Body of pancreas (tissue), 4 donors: ENCODE data around the gene C1orf198.

ENCODE experiments used
- POLR2A ChIP-seq, 3 donors: fragments of 450-650 bp; IDR thresholded peaks; one replicate each; pipeline ENCODE4 v1.6.1; 2016; ENCODE audit warnings: antibody characterized with exemption in 3 of 3, mild to moderate bottlenecking in 2 of 3
- TF ChIP-seq, protein P1 (sequence below), 7 experiments: fragments of 450-650 bp in 4 of 7; fragments of 200-600 bp in 3 of 7; sonication (generic) in 3 of 7; IDR thresholded peaks; one replicate each; pipeline ENCODE4 v1.5.1; 2016 to 2019; ENCODE audit warnings: antibody characterized with exemption in 7 of 7

DNA sequence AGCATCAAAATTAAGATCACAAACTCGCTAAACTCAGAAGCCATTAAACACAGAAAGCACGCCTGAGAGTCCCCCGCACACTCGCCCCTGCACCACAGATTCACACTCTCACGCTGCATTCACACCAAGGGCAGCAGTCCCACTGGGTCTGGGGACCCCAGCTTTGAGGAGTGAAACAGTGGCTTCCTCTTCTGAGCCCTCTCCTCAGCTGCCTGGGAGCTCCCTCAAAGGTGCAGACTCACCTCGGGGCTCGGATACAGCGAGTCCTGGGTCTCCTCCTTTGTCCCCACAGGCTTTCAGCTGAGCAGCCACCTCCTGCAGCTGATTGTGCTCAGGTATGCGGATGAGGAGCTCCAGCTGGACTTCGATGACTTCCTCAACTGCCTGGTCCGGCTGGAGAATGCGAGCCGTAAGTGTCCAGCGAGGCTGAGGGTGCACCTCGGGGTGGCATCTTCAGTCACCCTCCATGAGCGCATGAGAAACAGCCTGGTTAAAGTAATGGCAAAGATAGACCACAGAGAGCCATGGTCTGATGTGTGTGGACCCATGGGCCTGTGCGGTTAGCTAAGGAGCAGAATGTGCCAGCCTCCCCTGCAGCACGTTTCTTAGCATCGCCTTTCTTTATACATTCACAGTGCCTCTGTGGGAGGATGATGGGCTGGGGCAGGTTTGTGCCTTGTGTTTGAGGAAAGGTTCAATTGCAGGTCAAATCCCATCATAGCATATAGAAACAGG lies 73.3 kb downstream of the C1orf198 start:
- TF ChIP-seq, protein P1, sequence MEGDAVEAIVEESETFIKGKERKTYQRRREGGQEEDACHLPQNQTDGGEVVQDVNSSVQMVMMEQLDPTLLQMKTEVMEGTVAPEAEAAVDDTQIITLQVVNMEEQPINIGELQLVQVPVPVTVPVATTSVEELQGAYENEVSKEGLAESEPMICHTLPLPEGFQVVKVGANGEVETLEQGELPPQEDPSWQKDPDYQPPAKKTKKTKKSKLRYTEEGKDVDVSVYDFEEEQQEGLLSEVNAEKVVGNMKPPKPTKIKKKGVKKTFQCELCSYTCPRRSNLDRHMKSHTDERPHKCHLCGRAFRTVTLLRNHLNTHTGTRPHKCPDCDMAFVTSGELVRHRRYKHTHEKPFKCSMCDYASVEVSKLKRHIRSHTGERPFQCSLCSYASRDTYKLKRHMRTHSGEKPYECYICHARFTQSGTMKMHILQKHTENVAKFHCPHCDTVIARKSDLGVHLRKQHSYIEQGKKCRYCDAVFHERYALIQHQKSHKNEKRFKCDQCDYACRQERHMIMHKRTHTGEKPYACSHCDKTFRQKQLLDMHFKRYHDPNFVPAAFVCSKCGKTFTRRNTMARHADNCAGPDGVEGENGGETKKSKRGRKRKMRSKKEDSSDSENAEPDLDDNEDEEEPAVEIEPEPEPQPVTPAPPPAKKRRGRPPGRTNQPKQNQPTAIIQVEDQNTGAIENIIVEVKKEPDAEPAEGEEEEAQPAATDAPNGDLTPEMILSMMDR (IDR thresholded peaks at IDR 0.05), result no peak
- no peak for TF ChIP-seq POLR2A (IDR thresholded peaks at IDR 0.05)
